ENCODE data around the gene AADACL4.

DNA sequence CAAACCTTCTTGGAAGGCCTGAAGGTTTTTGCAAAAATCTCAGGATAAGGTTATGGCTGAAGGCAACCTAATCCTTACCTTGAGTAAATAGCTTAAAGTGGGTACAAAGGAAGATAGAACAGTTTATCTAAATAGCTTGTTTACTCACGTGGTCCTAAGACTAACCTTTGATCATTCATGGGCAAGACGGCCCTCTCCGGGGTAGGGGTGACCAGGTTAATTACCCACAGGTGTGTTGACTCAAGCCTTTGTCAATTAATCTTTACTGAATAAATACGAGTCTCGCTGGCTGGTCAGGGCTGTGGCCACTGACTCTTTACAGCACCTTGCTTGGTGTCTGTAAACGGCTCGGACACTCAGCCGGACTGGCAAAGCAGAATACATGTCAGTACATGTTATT is 10.8 kb downstream of the AADACL4 start:
- TF ChIP-seq, protein P1, sequence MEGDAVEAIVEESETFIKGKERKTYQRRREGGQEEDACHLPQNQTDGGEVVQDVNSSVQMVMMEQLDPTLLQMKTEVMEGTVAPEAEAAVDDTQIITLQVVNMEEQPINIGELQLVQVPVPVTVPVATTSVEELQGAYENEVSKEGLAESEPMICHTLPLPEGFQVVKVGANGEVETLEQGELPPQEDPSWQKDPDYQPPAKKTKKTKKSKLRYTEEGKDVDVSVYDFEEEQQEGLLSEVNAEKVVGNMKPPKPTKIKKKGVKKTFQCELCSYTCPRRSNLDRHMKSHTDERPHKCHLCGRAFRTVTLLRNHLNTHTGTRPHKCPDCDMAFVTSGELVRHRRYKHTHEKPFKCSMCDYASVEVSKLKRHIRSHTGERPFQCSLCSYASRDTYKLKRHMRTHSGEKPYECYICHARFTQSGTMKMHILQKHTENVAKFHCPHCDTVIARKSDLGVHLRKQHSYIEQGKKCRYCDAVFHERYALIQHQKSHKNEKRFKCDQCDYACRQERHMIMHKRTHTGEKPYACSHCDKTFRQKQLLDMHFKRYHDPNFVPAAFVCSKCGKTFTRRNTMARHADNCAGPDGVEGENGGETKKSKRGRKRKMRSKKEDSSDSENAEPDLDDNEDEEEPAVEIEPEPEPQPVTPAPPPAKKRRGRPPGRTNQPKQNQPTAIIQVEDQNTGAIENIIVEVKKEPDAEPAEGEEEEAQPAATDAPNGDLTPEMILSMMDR (IDR thresholded peaks at IDR 0.05): no peak
- no peak for TF ChIP-seq POLR2A (IDR thresholded peaks at IDR 0.05)

Data from lower leg skin (tissue), 3 donors.